Renal cortex interstitium (tissue), 11 donors: ENCODE measurements around the gene KIR2DL4. TPM values are rescaled to one million over a fixed set of nuclear protein-coding genes. Genes with fewer than 3 reads are reported as not detected.
"Not testable (repeated sequence)": the region's sequence is repeated elsewhere in the genome, so short reads cannot be mapped to it uniquely, and the experiment has no call there.

Experiments
- DNase-seq, 11 donors: peaks; one replicate each; pipeline ENCODE4 v3.0.0-alpha.2; 2013; ENCODE audit warnings: low read depth in 9 of 11, low spot score in 4 of 11; ENCODE audit errors: extremely low read depth in 1 of 11
- polyA plus RNA-seq, 3 donors: library from polyadenylated mRNA; unstranded; fragments of 120-200 nt; gene quantifications; one replicate each; pipeline ENCODE4 v1.2.1, GENCODE V29; 2013; ENCODE audit not compliant: insufficient read length in 3 of 3

Gene KIR2DL4
- polyA plus RNA-seq, 3 donors = not detected

DNA sequence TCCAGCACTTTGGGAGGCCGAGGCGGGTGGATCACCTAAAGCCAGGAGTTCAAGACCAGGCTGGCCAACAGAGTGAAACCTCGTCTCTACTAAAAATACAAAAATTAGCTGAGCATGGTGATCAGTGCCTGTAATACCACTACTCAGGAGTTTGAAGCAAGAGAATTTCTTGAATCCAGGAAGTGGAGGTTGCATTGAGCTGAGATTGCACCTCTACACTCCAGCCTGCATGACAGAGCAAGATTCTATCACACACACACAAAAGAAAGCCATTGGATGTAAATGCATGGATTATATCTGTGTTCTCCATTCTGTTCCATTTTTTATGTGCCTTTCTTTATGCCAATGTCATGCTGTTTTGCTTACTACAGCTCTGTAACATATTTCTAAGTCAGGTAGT is 55.1 kb downstream of the KIR2DL4 start:
- DNase-seq = not testable (repeated sequence)

DNA sequence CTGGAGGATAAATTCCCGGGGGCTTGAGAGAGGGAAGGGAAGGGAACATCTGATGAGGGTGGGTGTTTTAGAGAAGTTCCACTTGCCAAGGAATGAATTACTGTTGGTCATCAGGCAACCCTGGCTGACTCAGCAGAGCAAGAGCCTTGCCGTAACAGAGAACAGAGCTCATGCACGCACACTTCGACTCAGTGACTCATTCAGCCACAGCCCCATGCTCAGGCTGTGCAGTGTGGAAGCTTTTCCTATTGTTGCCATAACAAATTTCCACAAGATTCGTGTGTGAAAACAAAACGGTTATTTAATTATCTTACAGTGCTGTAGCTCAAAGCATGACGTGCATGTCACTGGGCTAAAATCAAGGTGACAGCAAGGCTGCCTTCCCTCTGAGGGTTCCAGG is 56.0 kb downstream of the KIR2DL4 start:
- DNase-seq = not testable (repeated sequence)

DNA sequence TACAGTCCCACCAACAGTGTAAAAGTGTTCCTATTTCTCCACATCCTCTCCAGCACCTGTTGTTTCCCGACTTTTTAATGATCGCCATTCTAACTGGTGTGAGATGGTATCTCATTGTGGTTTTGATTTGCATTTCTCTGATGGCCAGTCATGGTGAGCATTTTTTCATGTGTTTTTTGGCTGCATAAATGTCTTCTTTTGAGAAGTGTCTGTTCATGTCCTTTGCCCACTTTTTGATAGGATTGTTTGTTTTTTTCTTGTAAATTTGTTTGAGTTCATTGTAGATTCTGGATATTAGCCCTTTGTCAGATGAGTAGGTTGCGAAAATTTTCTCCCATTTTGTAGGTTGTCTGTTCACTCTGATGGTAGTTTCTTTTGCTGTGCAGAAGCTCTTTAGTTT is 60.0 kb downstream of the KIR2DL4 start:
- not testable (repeated sequence) for DNase-seq

Other genes starting within 250 kb of the KIR2DL4 start
- gene LILRA2, start 229.8 kb upstream of the KIR2DL4 start, polyA plus RNA-seq = 1 to 10 TPM; 1.1 to 1.4 (median 1.2) TPM
- gene LILRA1, start 210.0 kb upstream of the KIR2DL4 start, polyA plus RNA-seq = under 1 TPM; 0.26 to 0.43 (median 0.42) TPM
- 1 to 10 TPM in 2 of 3 donors, under 1 TPM in 1; 0.73 to 1.6 (median 1.0) TPM for gene LILRB1, start 173.1 kb upstream of the KIR2DL4 start, polyA plus RNA-seq
- 1 to 10 TPM in 1 of 3 donors, under 1 TPM in 2; 0.61 to 1.7 (median 0.95) TPM for gene LILRB4, start 140.6 kb upstream of the KIR2DL4 start, polyA plus RNA-seq
- gene KIR3DL3, start 79.2 kb upstream of the KIR2DL4 start, polyA plus RNA-seq = not detected
- not detected for gene KIR2DL3, start 65.1 kb upstream of the KIR2DL4 start, polyA plus RNA-seq
- gene KIR2DL1, start 33.8 kb upstream of the KIR2DL4 start, polyA plus RNA-seq = under 1 TPM in 1 of 3 donors, not detected in 2; 0.12 TPM
- gene KIR3DL1, start 12.9 kb downstream of the KIR2DL4 start, polyA plus RNA-seq = not detected
- gene KIR2DS4, start 29.1 kb downstream of the KIR2DL4 start, polyA plus RNA-seq = not detected
- gene KIR3DL2, start 46.8 kb downstream of the KIR2DL4 start, polyA plus RNA-seq = not detected
- gene FCAR, start 70.6 kb downstream of the KIR2DL4 start, polyA plus RNA-seq = under 1 TPM; 0.14 to 0.68 (median 0.25) TPM
- gene NCR1, start 102.5 kb downstream of the KIR2DL4 start, polyA plus RNA-seq = under 1 TPM in 2 of 3 donors, not detected in 1; 0.09 to 0.14 TPM
- not detected for gene NLRP7, start 143.9 kb downstream of the KIR2DL4 start, polyA plus RNA-seq
- 10 to 100 TPM in 2 of 3 donors, 1 to 10 TPM in 1; 6.4 to 22.0 (median 17.9) TPM for gene NLRP2, start 162.8 kb downstream of the KIR2DL4 start, polyA plus RNA-seq
- under 1 TPM; 0.37 to 0.68 (median 0.39) TPM for gene GP6, start 234.7 kb downstream of the KIR2DL4 start, polyA plus RNA-seq